Measurements from ENCODE around the gene FER.
"Not testable (repeated sequence)": the region's sequence is repeated elsewhere in the genome, so short reads cannot be mapped to it uniquely, and the experiment has no call there.

The FER gene

GRCh38 chr5:108814551-108814950 lies 66.9 kb downstream of the FER start:
- no peaks in the 10 kb centered on the region for H3K27me3 ChIP-seq
- H3K4me1 ChIP-seq = no peaks in the 10 kb centered on the region
- no peak overlapping the region for H3K9ac ChIP-seq
- no peak overlapping the region for H3K27ac ChIP-seq
- peaks cover 11% of the 10 kb centered on the region for H3K9me3 ChIP-seq
- H4K20me1 ChIP-seq = no peaks in the 10 kb centered on the region
- no peak overlapping the region for H3K4me3 ChIP-seq
- H3K4me2 ChIP-seq = no peak overlapping the region
- no peak for TF ChIP-seq Cebpa-rat (IDR thresholded peaks at IDR 0.05)
- H3K36me3 ChIP-seq = peaks cover 9% of the 10 kb centered on the region; the same call in 1 of the 2 replicates

DNA sequence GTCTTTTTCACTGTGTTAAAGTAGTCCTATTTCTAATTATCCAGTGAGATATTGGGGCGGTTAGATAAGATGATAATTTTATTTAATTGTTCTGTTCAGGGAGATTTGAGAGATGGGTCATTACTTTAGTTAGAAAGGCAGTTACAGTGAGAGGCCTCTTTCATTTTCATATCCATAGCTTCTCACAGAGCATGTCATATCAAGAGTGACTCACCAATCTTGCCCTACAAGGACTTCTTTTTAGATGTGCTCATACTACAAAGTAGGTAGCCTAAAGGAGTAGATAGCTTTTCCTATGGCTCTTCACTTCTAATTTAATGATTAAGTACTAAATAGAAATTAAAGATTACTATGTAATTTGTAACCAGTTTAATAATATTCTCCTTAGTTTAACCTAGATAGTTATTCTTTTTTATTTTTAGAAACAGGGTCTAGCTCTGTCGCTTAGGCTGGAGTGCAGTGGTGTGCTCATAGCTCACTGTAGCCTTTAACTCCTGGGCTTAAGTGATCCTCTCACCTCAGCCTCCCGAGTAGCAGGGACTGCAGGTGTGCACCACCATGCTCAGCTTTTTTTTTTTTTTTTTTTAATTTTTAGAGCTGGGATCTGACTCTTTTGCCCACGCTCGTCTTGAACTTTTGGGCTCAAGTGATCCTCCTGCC lies 71.0 kb downstream of the FER start:
- Histone ChIP-seq H4K20me1 (no peaks in the 10 kb centered on the region), H3K9me3 (no peaks in the 10 kb centered on the region), H3K4me1 (no peaks in the 10 kb centered on the region), H3K36me3 (no peaks in the 10 kb centered on the region), H3K4me2 (no peak overlapping the region), H3K4me3 (no peak overlapping the region), H3K27me3 (no peaks in the 10 kb centered on the region), H3K27ac (no peak overlapping the region), H3K9ac (no peak overlapping the region)
- TF ChIP-seq Cebpa-rat (IDR thresholded peaks at IDR 0.05) = no peak

DNA sequence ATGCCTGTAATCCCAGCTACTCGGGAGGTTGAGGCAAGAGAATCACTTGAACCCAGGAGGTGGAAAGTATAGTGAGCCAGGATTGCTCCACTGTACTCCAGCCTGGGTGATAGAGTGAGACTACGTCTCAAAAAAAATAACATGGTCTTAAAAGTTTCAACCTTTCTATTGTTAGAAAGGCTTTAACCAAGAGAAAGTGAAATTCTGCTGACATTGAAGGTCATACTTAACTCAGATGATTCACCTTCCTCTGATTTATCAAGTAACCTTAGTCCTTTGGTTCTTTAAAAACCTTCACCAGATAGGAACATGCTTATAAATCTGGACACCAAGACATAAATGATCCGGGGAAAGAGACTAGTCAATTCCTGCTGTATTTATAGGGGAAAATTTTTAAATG lies 73.3 kb downstream of the FER start:
- Histone ChIP-seq H3K27me3 (no peaks in the 10 kb centered on the region), H3K4me2 (no peak overlapping the region), H4K20me1 (no peaks in the 10 kb centered on the region), H3K36me3 (no peaks in the 10 kb centered on the region), H3K9me3 (no peaks in the 10 kb centered on the region), H3K4me3 (no peak overlapping the region), H3K4me1 (no peaks in the 10 kb centered on the region), H3K27ac (no peak overlapping the region), H3K9ac (no peak overlapping the region)
- no peak for TF ChIP-seq Cebpa-rat (IDR thresholded peaks at IDR 0.05)

GRCh38 chr5:108822211-108822947 lies 74.7 kb downstream of the FER start:
- H3K9me3 ChIP-seq = no peaks in the 10 kb centered on the region
- no peak for TF ChIP-seq Cebpa-rat (IDR thresholded peaks at IDR 0.05)
- no peaks in the 10 kb centered on the region for H3K27me3 ChIP-seq
- H4K20me1 ChIP-seq = no peaks in the 10 kb centered on the region
- H3K4me3 ChIP-seq = no peak overlapping the region
- H3K4me2 ChIP-seq = no peak overlapping the region
- H3K36me3 ChIP-seq = no peaks in the 10 kb centered on the region
- H3K27ac ChIP-seq = no peak overlapping the region
- H3K9ac ChIP-seq = no peak overlapping the region
- H3K4me1 ChIP-seq = no peaks in the 10 kb centered on the region

DNA sequence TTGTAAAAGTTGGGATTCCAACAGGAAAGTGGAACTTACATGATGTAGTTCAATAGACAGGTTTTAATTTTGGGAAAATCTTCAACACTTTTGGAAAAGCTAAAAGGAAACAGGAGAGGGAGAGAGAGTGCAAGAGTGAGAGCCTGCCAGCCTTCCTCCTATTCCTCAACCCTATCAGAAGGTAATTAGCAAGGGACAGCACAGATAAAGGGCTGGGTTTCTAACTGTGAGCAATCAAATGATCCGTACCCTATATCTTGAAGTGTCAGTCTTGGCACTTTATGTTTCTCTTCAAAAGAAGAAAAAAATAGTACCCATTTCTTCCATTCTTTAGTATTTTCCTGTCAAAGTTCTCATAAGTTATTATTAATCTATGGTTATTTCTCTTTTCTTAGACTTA lies 79.4 kb downstream of the FER start:
- H3K9me3 ChIP-seq = no peaks in the 10 kb centered on the region
- TF ChIP-seq Cebpa-rat (IDR thresholded peaks at IDR 0.05) = no peak
- H3K4me1 ChIP-seq = no peaks in the 10 kb centered on the region
- no peak overlapping the region for H3K4me2 ChIP-seq
- H4K20me1 ChIP-seq = no peaks in the 10 kb centered on the region
- no peaks in the 10 kb centered on the region for H3K27me3 ChIP-seq
- H3K27ac ChIP-seq = no peak overlapping the region
- H3K36me3 ChIP-seq = no peaks in the 10 kb centered on the region
- no peak overlapping the region for H3K4me3 ChIP-seq
- no peak overlapping the region for H3K9ac ChIP-seq

DNA sequence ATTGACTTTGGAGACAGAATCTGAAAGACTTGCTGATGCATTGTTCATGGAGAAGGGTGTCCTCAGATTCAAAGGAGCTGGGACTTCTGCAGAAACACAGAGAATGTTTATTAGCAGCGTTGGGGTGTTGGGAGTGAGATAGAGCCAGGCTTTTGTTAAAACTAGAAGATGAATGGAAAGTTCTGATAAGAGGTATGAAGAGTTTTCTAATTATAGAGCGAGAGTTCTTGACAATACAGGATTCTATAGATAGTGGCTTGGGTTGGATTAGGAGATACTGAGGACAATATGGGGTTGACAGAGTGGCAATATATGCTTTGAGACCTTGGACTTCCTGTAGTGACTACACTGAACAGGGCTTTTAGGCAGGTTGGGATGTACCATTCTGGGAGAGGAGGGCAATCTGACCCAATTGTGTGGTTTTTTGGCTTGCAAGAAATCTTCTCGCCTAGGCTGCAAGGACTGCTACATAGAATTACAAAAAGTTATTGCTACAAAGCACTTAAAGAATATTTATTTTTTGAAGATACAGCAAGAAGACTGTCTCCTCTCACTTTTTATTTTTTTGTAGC lies 83.1 kb downstream of the FER start:
- H3K36me3 ChIP-seq = no peaks in the 10 kb centered on the region
- H3K27me3 ChIP-seq = no peaks in the 10 kb centered on the region
- no peak for TF ChIP-seq Cebpa-rat (IDR thresholded peaks at IDR 0.05)
- no peak overlapping the region for H3K4me3 ChIP-seq
- H3K4me2 ChIP-seq = no peak overlapping the region
- no peak overlapping the region for H3K9ac ChIP-seq
- H3K27ac ChIP-seq = no peak overlapping the region
- no peaks in the 10 kb centered on the region for H3K4me1 ChIP-seq
- no peaks in the 10 kb centered on the region for H4K20me1 ChIP-seq
- no peaks in the 10 kb centered on the region for H3K9me3 ChIP-seq

DNA sequence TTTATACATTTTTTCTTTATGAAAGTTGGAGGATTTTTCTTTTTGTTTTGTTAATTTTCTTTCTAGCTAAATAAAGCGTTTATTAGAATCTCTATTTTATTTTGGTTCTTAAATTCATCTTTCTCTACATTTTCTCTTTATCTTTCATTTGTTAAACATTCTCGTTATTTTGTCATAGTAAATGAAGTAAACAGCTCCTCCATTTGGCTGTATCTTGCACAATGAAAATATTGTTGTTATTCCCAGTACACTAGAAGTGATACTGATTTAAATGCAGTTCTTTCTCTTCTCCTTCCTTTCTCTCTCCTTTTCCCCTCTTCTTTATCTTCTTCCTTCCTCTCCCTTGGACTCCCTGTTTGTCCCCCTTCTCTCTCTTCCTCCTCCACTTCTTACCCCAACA lies 88.8 kb downstream of the FER start:
- no peak overlapping the region for H3K27ac ChIP-seq
- H3K36me3 ChIP-seq = 0 out of 2 replicates have a peak, but pooled peaks cover 3% of the 10 kb centered on the region
- no peak overlapping the region for H3K4me2 ChIP-seq
- no peaks in the 10 kb centered on the region for H3K27me3 ChIP-seq
- TF ChIP-seq Cebpa-rat (IDR thresholded peaks at IDR 0.05) = no peak
- H3K4me1 ChIP-seq = no peaks in the 10 kb centered on the region
- H3K4me3 ChIP-seq = no peak overlapping the region
- H3K9ac ChIP-seq = no peak overlapping the region
- H3K9me3 ChIP-seq = no peaks in the 10 kb centered on the region
- H4K20me1 ChIP-seq = no peaks in the 10 kb centered on the region

DNA sequence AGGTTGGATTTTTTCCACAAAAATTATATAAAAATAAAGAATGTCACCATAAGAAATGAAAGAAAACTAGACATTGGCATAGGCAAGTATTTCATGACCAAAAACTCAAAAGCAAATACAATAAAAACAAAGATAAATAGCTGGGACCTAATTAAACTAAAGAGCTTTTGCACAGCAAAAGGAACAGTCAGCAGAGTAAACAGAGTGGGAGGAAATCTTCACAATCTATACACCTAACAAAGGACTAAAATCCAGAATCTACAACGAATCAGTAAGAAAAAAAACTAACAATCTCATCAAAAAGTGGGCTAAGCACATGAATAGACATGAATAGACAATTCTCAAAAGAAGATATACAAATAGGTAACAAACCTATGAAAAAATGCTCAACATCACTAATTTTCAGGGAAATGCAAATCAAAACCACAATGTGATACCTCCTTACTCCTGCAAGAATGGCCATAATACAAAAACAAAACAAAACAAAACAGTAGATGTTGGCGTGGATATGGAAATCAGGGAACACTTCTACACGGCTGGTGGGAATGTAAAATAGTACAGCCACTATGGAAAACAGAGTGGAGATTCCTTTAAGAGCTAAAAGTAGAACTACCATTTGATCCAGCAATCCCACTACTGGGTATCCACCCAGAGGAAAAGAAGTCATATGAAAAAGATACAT lies 94.7 kb downstream of the FER start:
- H3K4me3 ChIP-seq, H3K36me3 ChIP-seq, H3K9me3 ChIP-seq, H3K4me1 ChIP-seq, H3K4me2 ChIP-seq, H3K27ac ChIP-seq, H3K9ac ChIP-seq, H3K27me3 ChIP-seq, H4K20me1 ChIP-seq: not testable (repeated sequence)

GRCh38 chr5:108851129-108851528 lies 103.4 kb downstream of the FER start:
- H4K20me1 ChIP-seq, H3K4me3 ChIP-seq, H3K27me3 ChIP-seq, H3K9me3 ChIP-seq, H3K4me1 ChIP-seq, H3K36me3 ChIP-seq, H3K9ac ChIP-seq, H3K4me2 ChIP-seq, H3K27ac ChIP-seq: not testable (repeated sequence)

- Histone ChIP-seq H3K4me3 (no peak overlapping the region), H3K27ac (no peak overlapping the region), H3K9me3 (no peaks in the 10 kb centered on the region), H3K9ac (no peak overlapping the region), H3K27me3 (no peaks in the 10 kb centered on the region), H3K4me2 (no peak overlapping the region), H3K36me3 (no peaks in the 10 kb centered on the region), H4K20me1 (no peaks in the 10 kb centered on the region), H3K4me1 (peaks cover 14% of the 10 kb centered on the region)
- TF ChIP-seq Cebpa-rat (IDR thresholded peaks at IDR 0.05) = no peak
Observed at GRCh38 chr5:108857905-108858304, 110.2 kb downstream of the FER start.
